HG03280 (cell line): ENCODE results near the gene KIAA2012.

Source experiments
- ATAC-seq: cut with Tn5 transposase; IDR thresholded peaks from one replicate; pipeline ENCODE4 v1.9.1; 2021; ENCODE audit warnings: mild to moderate bottlenecking, moderate library complexity; ENCODE audit not compliant: unreplicated experiment

KIAA2012 gene

DNA sequence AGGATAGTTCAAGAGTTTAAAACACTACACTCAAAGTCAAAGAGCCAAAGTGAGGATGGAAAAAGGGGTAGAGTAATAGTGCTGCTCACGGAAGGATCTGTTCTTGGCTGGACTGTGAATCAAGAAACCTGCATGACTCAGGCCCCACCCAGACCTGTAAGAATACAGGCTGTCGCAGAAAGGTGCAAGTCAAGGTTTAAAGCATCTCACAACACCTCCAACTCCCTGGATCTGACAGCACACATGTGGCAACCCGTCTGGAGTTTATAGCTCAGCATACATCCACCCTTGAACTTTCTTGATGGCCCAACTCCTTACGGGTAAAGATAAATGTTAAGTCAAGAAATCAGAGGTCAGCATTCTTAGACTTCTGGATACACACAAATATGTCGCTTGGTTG, 6.3 kb downstream of the KIAA2012 start:
- no peak for ATAC-seq

DNA sequence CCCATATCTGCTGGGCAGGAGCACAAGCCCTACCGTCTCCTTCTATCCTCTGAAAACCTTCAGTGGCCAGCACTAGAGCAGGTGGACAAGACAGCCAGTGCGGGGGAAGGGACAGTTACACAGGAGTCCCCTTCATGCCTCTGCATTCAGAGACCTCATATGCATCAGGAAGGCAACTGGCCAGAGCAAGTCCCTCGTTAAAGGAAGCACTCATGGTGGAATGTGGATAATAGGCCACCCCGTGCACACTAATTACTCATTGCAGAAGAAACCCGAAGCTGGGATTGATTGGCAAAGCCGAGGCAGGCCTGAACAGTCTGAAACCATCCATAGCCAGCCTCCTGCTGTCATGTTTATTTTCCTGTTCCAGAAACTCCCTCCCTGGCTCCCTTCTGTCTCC, 11.2 kb downstream of the KIAA2012 start:
- ATAC-seq, result no peak

DNA sequence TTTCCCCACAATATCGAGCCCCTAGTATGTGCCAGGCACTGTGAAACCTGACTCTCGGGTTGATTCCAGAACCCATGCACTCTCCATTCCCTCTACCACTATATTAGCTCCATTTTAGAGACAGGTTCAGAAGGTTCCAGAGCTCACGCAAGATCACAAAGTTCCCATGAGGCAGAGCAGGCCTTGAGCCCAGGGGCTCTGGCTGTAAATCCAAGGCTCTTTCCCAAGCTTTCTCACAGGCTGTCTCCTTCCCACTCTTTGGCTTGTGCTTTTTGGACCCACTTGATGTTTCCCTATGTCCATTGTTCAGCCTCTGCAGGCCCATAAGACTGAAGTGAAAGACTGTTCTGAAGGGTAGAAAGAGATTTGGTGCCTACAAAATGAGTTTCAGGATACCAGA, 15.7 kb downstream of the KIAA2012 start:
- no peak for ATAC-seq

DNA sequence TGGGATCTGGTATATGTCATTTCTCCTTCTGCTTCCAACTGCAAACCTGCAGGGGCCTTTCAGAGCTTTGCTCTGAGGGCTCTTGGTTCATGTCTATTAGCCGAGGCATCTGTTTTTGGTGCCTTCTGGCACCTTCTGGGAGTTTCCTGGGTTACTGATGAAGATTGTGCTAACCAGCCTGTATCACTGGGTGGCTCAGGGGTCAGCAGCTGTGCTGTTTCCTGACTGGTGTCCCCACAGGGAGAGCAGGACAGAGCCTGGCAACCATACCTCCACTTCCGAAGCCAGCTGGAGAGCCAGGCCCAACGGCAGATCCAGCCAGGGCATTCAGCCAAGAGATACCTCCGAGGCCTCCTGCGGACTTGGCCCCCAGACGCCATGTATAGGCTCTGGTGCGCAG, 17.5 kb downstream of the KIAA2012 start:
- ATAC-seq, result no peak

DNA sequence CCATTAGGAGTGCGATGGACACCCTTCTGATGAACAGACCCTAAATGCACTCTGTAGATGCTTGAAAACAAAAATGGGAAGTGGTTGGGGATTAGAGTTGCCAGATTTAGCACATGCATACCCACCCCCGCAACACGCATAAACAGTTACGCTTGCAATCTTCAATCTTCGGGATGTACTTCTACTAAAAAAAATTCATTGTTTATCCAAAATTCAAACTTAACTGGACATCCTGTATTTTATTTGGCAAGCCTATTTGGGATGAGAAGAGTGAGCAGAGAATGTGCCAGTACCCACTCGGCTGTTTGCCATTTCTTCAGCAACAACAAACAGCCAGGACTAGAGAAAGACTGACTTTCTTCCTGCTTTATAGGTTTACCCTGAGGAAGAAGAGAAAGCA, 18.4 kb downstream of the KIAA2012 start:
- no peak for ATAC-seq

DNA sequence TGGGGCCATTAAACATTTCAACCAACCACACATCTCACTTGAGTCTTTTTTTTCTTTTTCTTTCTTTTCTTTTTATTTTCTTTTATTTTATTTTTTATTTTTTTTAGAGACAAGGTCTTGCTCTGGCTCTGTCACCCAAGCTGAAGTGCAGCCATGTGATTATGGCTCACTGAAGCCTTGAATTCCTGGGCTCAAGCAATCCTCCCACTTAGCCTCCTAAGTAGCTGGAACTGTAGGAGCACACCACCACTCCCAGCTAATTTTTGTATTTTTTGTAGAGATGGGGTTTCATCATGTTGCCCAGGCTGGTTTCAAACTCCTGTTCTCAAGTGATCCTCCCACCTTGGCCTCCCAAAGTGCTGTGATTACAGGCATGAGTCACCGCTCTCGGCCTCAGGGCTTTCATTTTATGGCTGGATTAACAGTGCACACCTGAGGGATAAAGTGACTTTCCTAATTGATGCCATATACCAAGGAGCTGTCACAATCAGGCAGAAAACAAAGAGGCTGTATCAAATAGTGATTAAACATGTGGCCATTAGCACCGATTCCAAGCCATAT, 21.5 kb downstream of the KIAA2012 start:
- ATAC-seq, result no peak

DNA sequence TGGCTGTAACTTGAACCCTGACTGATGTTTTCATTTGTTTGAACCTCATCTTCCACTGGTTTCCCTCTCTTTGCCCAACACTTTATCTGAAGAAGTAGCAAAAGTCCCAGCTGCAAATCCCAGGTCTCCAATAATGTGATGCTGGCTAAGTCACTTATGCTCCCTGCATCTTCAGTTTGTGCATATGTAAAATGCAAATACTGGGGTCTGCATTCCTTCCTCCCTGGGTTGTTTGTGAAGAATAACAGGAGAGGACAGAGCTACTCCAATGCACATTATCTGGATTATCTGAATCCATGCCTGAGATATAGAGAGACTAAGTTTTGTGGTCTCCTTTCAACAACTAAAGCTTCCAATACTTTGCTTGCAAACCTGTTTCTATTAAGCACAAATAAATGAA, 22.2 kb downstream of the KIAA2012 start:
- ATAC-seq, result no peak

DNA sequence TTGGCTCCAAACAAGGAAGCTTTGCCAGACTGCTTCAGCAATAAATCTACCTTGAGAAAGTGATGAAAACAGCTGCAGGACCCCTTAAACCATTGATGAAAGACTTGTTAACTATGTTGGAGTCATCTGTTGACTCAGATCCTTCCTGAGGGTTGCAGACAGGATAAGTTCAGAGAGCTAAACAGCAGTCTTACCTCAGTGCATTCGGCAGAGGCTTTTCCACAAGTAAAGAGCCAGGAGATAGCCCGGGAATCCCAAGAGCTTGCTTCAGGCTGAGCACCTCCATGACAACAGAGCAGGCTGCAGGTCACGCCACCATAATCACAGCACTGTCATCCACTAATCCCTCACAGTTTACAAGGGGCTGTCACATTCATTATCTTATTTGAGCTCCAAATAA, 23.7 kb downstream of the KIAA2012 start:
- no peak for ATAC-seq

DNA sequence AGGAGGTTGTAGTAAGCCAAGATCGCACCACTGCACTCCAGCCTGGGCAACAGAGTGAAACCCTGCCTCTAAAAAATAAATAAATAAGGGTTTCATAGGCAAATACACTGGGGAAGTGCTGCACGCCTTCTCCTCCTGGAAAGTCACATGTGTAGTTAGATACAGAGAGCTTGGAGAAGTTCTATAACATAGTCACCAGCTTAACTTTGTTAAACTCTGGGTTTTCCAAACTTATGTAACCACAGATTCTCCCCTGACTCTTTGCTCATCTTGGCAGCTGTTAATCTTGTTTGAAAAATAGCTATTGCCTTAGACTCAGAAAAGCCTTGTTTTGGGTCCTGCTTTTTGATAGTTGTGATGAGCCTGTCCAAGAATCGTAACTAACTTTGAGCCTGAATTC, 25.2 kb downstream of the KIAA2012 start:
- no peak for ATAC-seq

DNA sequence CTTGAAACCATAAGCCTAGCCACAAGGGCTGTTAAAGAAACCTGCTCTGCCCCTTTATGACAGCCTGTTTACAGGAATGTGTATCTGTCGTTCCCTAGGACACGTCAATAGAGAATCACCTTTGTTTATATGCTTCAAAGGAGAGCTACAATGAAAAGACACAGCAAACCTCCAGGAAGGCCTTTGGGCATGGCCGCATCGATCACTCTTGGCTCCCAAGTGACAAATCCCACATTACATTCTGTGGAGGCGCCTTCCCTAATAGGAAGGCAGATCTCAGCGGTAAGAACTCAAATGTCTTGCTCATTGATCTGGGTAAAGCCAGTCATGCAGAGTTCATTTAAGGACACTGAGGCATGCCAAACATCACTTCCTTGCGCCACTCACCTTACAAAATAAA, 26.5 kb downstream of the KIAA2012 start:
- no peak for ATAC-seq

DNA sequence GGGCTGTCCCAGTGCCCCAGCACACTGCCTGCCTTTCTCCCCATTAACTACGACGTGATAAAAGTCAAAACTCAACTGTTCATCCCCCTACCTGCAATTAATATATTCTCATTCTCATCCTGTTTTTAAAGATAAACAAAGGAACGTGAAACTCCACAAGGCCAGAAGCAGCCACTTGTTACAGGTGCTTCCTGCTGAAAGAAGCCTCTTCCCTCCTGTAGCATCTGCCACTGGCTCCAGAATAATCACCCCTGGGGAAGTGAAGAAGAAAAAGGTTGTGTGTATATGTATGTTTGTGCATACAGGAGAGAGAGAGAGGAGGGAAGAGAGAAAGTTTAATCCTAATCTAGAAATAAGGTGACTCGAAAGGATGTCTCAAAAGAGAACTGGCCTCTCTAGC, 27.1 kb downstream of the KIAA2012 start:
- ATAC-seq, result no peak

DNA sequence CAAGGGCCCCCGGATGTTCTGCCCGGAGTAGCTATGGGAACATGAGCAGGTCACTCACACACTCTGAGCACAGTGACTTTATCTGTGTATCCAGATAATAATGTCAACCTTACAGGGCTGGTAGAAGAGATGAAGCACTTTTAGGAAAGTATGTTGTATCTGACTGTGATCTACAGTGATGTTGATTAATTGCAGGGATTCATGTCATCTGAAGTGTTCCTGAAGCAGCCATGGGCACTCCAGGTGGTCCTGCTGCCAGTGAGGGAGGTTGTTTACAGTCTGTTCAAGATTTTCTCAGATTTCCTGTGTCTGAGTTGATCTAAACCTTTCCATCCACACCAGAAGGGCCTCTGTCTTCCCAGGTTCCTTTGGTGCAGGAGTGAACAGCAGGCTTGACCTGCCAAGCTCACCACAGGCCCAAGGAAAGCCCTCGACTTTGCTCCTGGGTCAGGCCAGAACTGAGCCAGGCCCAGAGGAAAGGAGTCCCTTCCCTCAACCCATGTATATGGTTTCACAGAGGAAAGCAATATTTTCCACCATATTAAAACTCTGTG, 28.0 kb downstream of the KIAA2012 start:
- no peak for ATAC-seq

DNA sequence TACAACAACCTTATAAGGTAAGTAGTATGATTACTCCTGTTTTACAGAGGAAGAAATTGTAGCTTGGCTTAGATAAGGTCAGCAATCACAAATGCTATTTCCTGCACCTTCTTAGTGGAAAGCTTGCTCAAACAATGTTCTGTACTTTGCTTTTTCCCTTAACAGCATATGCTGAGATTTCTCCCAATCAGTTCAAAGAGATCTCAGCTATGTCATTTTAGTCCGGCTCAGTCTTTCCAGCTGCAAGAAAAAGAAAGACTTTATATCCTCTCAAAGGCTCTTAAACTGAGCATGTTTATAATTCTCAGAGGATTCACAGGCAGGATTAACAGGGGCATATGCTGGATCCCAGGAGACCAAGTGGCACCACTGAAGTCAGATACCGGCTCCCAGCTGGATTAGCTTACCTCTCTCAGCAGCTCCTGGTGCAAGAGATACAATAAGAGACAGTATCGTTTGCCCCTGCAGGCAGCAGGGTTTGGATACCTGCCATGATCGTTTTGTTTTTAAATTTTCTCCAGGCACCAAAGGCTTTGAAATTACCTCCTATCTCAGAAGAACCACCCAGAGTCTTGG, 29.5 kb downstream of the KIAA2012 start:
- ATAC-seq, result no peak

DNA sequence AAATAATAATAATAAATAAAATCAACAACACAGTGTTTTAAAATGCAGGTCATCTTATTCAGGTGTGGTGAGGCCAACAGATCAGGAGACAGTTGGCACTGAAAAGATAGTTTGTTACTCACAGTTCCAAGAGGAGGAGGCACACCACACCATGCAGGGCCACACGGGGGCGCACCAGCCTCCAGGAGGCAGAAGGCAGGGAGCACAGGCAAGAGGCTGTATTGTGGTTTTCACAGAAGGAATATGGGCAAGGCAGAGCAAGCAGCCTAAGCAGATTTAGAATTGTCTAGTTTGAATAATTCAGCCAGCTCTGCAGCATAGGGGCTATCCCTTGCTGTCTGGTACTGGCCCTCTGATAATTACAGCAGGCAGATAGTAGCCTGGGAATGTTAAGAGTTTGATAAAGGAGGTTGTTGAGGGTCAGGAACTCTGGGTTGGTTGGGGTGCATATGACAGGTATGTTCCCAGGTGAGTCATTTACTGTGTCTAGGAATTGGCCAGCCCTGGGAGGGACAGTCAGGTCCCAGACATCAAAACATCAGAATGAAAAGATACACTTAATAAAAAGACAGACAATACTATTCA, 31.3 kb downstream of the KIAA2012 start:
- ATAC-seq, result no peak

DNA sequence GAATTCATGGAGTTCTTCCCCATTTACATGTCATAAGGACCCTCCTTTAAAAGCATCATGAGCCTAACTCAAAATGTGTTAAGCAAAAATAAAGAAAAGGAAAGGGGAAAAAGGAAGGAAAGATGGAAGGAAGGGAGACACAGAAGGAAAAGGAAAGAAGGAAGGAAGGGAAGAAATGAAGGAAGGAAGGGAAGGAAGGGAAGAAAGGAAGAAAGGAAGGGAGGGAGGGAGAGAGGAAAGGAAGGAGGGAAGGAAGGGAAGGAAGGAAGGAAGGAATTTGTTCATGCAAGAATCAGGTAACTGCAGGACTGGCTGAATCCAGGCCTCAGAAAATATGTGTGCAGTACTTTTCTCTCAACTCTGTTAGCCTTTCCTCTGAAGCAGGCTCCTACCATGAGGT, 32.0 kb downstream of the KIAA2012 start:
- no peak for ATAC-seq

DNA sequence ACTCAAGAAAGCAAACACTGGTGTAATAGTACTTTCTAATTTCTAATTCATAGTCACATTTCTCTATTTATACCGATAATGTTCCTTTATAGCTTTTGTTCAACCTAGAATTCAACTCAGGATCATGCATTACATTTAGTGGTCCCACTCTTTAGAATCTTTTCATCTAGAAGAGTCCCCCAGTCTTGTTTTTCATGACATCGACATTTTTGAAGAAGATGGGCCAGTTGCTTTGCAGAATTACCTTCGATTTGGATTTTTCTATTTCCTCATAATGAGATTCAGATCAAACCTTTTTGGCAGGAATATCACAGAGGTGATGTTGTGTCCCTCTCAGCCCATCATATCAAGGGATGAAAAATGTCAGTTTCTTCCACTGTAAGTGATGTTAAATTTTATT, 35.3 kb downstream of the KIAA2012 start:
- no peak for ATAC-seq

DNA sequence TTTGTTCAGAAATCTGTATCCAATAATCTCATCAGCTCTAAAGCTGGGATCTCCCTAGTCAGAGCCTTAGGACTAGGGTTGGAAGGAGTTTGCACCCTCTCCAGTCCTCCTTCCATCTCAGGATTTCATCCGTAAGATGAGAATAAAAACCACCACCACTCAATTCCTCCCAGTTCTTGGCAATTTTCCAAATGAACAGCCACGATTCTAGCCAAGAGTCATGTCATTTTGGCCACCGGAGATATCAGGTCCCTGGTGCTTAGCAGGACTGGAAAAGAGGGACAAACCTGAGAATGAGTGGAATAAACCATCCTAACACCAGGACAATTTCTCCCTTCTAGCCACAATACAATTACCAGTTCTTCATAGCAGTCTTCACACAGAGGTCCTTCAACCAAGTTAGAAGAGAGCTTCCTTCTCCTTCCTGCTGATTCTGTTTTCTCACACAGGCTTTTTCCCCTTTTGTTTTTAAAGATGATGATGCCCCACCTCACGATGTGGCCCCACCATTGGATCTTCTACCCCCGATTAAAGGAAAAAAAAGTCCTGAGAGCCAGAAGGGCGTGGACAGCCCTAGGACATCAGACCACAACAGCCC, 36.2 kb downstream of the KIAA2012 start:
- ATAC-seq, result no peak

DNA sequence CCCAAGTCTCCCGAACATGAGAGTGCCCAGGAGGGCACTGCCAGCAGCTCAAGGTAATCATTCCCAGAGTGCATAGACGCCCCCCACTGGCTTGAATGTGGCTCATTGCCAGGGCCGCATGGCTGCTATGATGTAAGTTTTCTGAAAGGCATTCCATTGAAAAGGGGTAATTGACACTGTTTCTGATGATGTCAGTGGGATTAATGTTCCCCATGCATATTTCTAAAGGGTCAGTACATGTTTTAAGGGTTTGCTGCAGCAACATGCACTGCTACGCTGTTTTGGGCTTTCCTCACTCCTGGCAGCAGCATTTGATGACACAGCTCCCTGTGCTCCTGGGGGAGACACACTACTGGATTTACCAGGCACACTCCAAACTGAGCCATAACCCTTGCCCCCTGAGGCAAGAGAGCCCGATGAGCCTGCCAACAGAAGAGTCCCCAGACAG, 36.7 kb downstream of the KIAA2012 start:
- no peak for ATAC-seq

DNA sequence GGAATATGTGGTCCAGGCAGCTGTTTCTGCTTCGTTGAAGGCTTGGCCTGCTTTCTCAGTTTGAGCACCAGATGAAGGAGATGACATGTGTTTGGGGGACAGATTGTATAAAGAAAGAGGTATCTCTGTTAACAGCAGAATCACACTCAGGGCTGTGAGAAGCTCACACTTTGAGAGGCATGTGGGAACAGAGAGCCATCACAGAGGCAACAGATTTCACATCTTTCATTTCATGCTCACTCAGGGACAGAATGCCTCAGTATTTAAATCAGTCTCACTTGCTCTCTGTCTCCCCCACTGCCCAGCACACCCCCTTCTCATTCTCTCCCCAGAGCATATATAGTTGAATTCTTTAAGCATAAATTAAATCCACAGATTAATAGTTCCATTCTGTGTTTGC, 37.4 kb downstream of the KIAA2012 start:
- no peak for ATAC-seq

DNA sequence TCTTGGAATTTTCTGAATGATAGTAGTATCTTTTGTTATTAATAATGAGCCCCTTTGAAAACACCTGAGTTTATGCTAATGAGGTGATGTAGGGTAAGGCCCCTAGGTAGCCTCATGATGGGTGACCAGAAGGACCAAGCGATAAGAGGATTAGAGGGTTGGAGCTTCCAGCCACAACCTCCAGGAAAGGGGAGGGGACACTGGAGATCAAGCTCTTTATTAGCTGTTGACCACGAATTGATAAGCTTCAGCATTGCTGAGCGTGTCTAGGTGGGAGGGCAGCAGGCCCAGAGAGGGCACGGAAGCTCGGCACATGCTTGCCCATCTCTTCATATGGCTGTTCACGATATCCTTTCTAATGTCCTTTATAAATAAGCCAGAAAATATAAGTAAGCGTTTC, 39.0 kb downstream of the KIAA2012 start:
- ATAC-seq, result no peak

DNA sequence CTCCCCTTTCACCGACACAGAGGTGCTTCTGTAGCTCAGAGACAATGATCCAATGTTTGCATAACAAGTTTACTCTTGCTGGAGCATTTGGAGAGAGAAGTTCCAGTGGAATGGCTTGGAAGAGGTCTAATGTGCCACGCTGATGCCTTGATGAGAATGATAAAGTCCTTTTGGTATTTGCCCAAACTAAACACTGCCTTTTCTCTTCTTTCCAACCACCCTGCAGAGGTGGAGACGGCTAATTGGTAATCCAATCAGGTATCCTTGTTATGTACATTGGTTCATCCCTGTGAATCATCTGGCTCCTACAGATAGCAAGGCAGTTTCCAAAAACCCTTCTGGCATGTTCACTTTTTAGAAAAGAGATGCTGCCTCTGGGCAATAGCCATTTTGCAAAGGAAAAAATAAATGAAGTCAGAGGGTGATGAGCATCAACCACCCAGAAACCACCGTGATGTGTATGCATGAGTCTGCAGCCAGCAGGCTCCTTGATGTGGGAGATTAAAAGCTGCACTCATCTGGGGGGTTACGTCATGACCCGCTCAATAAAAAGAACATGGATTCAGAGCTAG, 40.6 kb downstream of the KIAA2012 start:
- ATAC-seq, result no peak

DNA sequence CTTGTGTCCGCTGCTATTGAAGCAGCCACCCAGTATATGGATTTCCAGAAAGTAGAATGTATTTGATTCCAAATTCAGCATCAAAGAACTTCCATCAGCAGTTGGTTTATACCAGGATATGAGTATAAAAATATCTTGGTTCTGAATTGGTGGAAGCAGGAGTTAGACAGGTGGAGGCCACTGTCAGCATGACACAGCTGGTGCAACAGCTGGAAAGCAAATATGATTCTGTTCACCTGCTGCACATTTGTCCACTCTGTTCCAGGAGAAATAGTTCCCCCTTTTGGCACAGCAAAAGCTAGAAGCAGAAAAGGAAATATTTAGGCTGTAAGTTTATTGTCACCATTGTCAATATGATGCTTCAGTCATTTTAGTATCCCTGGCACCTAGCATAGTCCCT, 41.2 kb downstream of the KIAA2012 start:
- ATAC-seq, result no peak
